Subcutaneous adipose tissue (tissue), 4 donors: Measurements from ENCODE around the gene HHIP. TPM values are rescaled to one million over a fixed set of nuclear protein-coding genes. Genes with fewer than 3 reads are reported as not detected.

Experiments used
- CTCF ChIP-seq: fragments of 450-650 bp; IDR thresholded peaks from one replicate; pipeline ENCODE4 v1.5.1; 2016; ENCODE audit warnings: low read depth, mild to moderate bottlenecking, control low read depth, antibody characterized with exemption, moderate library complexity
- total RNA-seq, 4 donors: library from RNA; depleted of rRNA; stranded (reverse); fragments of >200 nt; gene quantifications; one replicate each; pipeline ENCODE4 v1.1.0, GENCODE V29; 2016

Gene HHIP
- total RNA-seq, 4 donors from 2014 or later: 0.38 to 1.9 (median 1.0) TPM

GRCh38 chr4:144648042-144648441 lies 2.1 kb downstream of the HHIP start:
- TF ChIP-seq CTCF: no peak

GRCh38 chr4:144649646-144650045 lies 3.7 kb downstream of the HHIP start:
- no peak for TF ChIP-seq CTCF

- no peak for TF ChIP-seq CTCF
Observed at GRCh38 chr4:144650311-144651005, 4.5 kb downstream of the HHIP start.

- TF ChIP-seq CTCF: no peak
Observed at GRCh38 chr4:144653781-144654545, 8.0 kb downstream of the HHIP start.

GRCh38 chr4:144655491-144655890 lies 9.5 kb downstream of the HHIP start:
- no peak for TF ChIP-seq CTCF

GRCh38 chr4:144656850-144657249 lies 10.9 kb downstream of the HHIP start:
- no peak for TF ChIP-seq CTCF

GRCh38 chr4:144658015-144658567 lies 12.1 kb downstream of the HHIP start:
- no peak for TF ChIP-seq CTCF
